HCT116 (cell line): ENCODE results near the gene TUT4. TPM values are rescaled to one million over a fixed set of nuclear protein-coding genes. Genes with fewer than 3 reads are reported as not detected.

ENCODE experiments used
- ATAC-seq: fragments of 200-7000 bp; cut with Tn5 transposase; 2 replicates; pipeline ENCODE4 v1.9.1; 2020; ENCODE audit warnings: mild to moderate bottlenecking, moderate library complexity
- Bru-seq: library from RNA; stranded (reverse); fragments of 400-500 nt; gene quantifications from one replicate; lab custom pipeline; 2021; lab: Mats Ljungman, UMichigan
- BruChase-seq, 2 experiments: library from RNA; stranded (reverse); fragments of 400-500 nt; gene quantifications; one replicate each; lab custom pipeline; 2021; lab: Mats Ljungman, UMichigan
- BruUV-seq: library from RNA; stranded (reverse); fragments of 400-500 nt; replicated peaks from 2 replicates; lab custom pipeline; 2021; lab: Mats Ljungman, UMichigan
- CTCF ChIA-PET: fragments of 300-600 bp; sonication (Branson Sonifier 250); formaldehyde crosslinking; loops from one replicate; lab custom pipeline; 2021; ENCODE audit warnings: antibody characterized with exemption; lab: Charles Lee
- POLR2A ChIA-PET: fragments of 300-600, 350-600 bp; sonication (Branson Sonifier 250); formaldehyde crosslinking; loops from one replicate; lab custom pipeline; 2021; ENCODE audit warnings: antibody characterized with exemption; lab: Charles Lee
- RAD21 ChIA-PET, 2 experiments: fragments of 300-600 bp; sonication (Branson Sonifier 250); formaldehyde crosslinking; loops; one replicate each; lab custom pipeline; 2023; ENCODE audit warnings: low total read pairs in 2 of 2; ENCODE audit not compliant: uncharacterized antibody in 2 of 2, unreplicated experiment in 2 of 2, low non-redundant PET in 1 of 2; lab: Charles Lee
- DNase-seq: peaks from one replicate; pipeline ENCODE4 v3.0.0-alpha.2; 2010; ENCODE audit warnings: low read depth, low spot score
- H2AFZ ChIP-seq: fragments of 200-600 bp; shearing (Covaris generic), sonication (generic); 2 replicates; pipeline ENCODE4 v1.6.1; 2017; ENCODE audit warnings: low read depth, mixed run types, mixed read lengths, antibody characterized with exemption, low read length; ENCODE audit not compliant: poor library complexity, severe bottlenecking
- H3K27ac ChIP-seq: 2 replicates; pipeline ENCODE4 v1.5.1; 2012; ENCODE audit warnings: low read depth, low read length
- H3K27me3 ChIP-seq: fragments of 200-600 bp; sonication (generic); 2 replicates; pipeline ENCODE4 v1.6.1; 2016; ENCODE audit warnings: mixed run types, low read length, mixed read lengths; ENCODE audit not compliant: insufficient read depth
- H3K36me3 ChIP-seq, 2 experiments: fragments of 200-500 bp in 1 of 2; fragments of 200-600 bp in 1 of 2; sonication (Bioruptor generic) in 1 of 2; sonication (generic) in 1 of 2; 2 replicates each; pipeline versions ENCODE4 v1.5.1 to v1.6.1; 2014 to 2016; ENCODE audit warnings: low read length in 2 of 2, inconsistent platforms in 1 of 2, mixed read lengths in 1 of 2, mixed run types in 1 of 2; ENCODE audit not compliant: insufficient read depth in 2 of 2, control insufficient read depth in 1 of 2
- H3K4me1 ChIP-seq, 2 experiments: fragments of 200-600 bp in 1 of 2; sonication (generic) in 1 of 2; 2 replicates each; pipeline versions ENCODE4 v1.5.1 to v1.6.1; 2012 to 2017; ENCODE audit warnings: low read length in 2 of 2, inconsistent platforms in 1 of 2, mild to moderate bottlenecking in 1 of 2, mixed read lengths in 1 of 2, mixed run types in 1 of 2, moderate library complexity in 1 of 2; ENCODE audit not compliant: insufficient read depth in 2 of 2, control insufficient read depth in 1 of 2
- H3K4me2 ChIP-seq: fragments of 200-600 bp; sonication (generic); 2 replicates; pipeline ENCODE4 v1.6.1; 2017; ENCODE audit warnings: mixed run types, low read length, mixed read lengths
- H3K4me3 ChIP-seq, 2 experiments: fragments of 200-600 bp in 1 of 2; sonication (generic) in 1 of 2; replicated peaks in 1 of 2; 2 replicates each; pipeline ENCODE4 v1.5.1; 2011 to 2016; ENCODE audit warnings: low read length in 2 of 2, control low read depth in 1 of 2, low read depth in 1 of 2, mild to moderate bottlenecking in 1 of 2, mixed read lengths in 1 of 2, mixed run types in 1 of 2
- H3K79me2 ChIP-seq: fragments of 200-600 bp; sonication (generic); 2 replicates; pipeline ENCODE4 v1.6.1; 2017; ENCODE audit warnings: mild to moderate bottlenecking, mixed run types, low read length, moderate library complexity, mixed read lengths; ENCODE audit not compliant: insufficient read depth
- H3K9ac ChIP-seq: fragments of 200-600 bp; sonication (generic); 2 replicates; pipeline ENCODE4 v1.6.1; 2016; ENCODE audit warnings: low read length, mixed read lengths
- H3K9me2 ChIP-seq: fragments of 200-600 bp; sonication (generic), shearing (Covaris generic); 2 replicates; pipeline ENCODE4 v1.6.1; 2017; ENCODE audit warnings: mixed run types, mild to moderate bottlenecking, moderate library complexity; ENCODE audit not compliant: insufficient read depth
- H3K9me3 ChIP-seq, 2 experiments: fragments of 200-500 bp in 1 of 2; fragments of 200-600 bp in 1 of 2; sonication (Bioruptor generic) in 1 of 2; sonication (generic) in 1 of 2; 2 replicates each; pipeline ENCODE4 v1.6.1; 2014 to 2017; ENCODE audit warnings: low read length in 2 of 2, mixed read lengths in 2 of 2, inconsistent platforms in 1 of 2, low read depth in 1 of 2, mild to moderate bottlenecking in 1 of 2, mixed run types in 1 of 2, moderate library complexity in 1 of 2; ENCODE audit not compliant: control insufficient read depth in 1 of 2, insufficient read depth in 1 of 2
- H4K20me1 ChIP-seq: fragments of 200-600 bp; sonication (generic), shearing (Covaris generic); 2 replicates; pipeline ENCODE4 v1.6.1; 2017; ENCODE audit warnings: mixed run types, mild to moderate bottlenecking, moderate library complexity; ENCODE audit not compliant: insufficient read depth
- EGR1 ChIP-seq: IDR thresholded peaks from 2 replicates; pipeline ENCODE4 v1.6.1; 2012; ENCODE audit warnings: low read depth
- EZH2 ChIP-seq: fragments of 200-600 bp; sonication (generic); IDR thresholded peaks from 2 replicates; pipeline ENCODE4 v1.6.1; 2017; ENCODE audit warnings: antibody characterized with exemption, mixed run types
- FOSL1 ChIP-seq: IDR thresholded peaks from 2 replicates; pipeline ENCODE4 v1.6.1; 2012; ENCODE audit warnings: low read depth
- MAX ChIP-seq: IDR thresholded peaks from 2 replicates; pipeline ENCODE4 v1.6.1; 2012
- POLR2A ChIP-seq: IDR thresholded peaks from 2 replicates; pipeline ENCODE4 v1.7.0; 2011; ENCODE audit warnings: borderline replicate concordance; ENCODE audit not compliant: insufficient read depth, insufficient read length; ENCODE audit errors: extremely low read depth
- POLR2AphosphoS5 ChIP-seq: IDR thresholded peaks from 2 replicates; pipeline ENCODE4 v1.6.1; 2011; ENCODE audit warnings: mild to moderate bottlenecking, low read depth, low read length, moderate library complexity
- RAD21 ChIP-seq: IDR thresholded peaks from 2 replicates; pipeline ENCODE4 v1.6.1; 2012; ENCODE audit warnings: low read depth, mild to moderate bottlenecking
- SIN3A ChIP-seq: IDR thresholded peaks from 2 replicates; pipeline ENCODE4 v1.6.1; 2012; ENCODE audit warnings: low read depth
- YY1 ChIP-seq: IDR thresholded peaks from 2 replicates; pipeline ENCODE4 v1.6.1; 2011; ENCODE audit warnings: low read length, low read depth, moderate library complexity, mild to moderate bottlenecking; ENCODE audit not compliant: insufficient replicate concordance; ENCODE audit errors: extremely low read depth
- ZFX ChIP-seq: fragments of 450-650 bp; IDR thresholded peaks from 2 replicates; pipeline ENCODE4 v1.6.1; 2017
- intact Hi-C: fragments of 100-400 bp; cut with micrococcal nuclease; formaldehyde crosslinking; loops from 2 replicates; pipeline ENCODE4 v1.10.0; 2022
- long read RNA-seq: library from polyadenylated mRNA; unstranded; transcript quantifications from one replicate; pipeline ENCODE4 v2.0.0, GENCODE V29; 2021; ENCODE audit not compliant: unreplicated experiment
- polyA plus RNA-seq: library from polyadenylated mRNA; unstranded; fragments of >200 nt; gene quantifications from 2 replicates; pipeline ENCODE4 v1.2.1, GENCODE V29; 2012; ENCODE audit warnings: missing spikeins
- total RNA-seq: library from RNA; stranded (reverse); gene quantifications from one replicate; pipeline ENCODE4 v1.2.1, GENCODE V29; 2021; ENCODE audit not compliant: unreplicated experiment
- TF ChIP-seq, protein P1 (sequence below): IDR thresholded peaks from 2 replicates; pipeline ENCODE4 v1.6.1; 2011; ENCODE audit warnings: mild to moderate bottlenecking, low read length, moderate library complexity; ENCODE audit not compliant: insufficient replicate concordance; ENCODE audit errors: extremely low read depth

Gene TUT4, protein sequence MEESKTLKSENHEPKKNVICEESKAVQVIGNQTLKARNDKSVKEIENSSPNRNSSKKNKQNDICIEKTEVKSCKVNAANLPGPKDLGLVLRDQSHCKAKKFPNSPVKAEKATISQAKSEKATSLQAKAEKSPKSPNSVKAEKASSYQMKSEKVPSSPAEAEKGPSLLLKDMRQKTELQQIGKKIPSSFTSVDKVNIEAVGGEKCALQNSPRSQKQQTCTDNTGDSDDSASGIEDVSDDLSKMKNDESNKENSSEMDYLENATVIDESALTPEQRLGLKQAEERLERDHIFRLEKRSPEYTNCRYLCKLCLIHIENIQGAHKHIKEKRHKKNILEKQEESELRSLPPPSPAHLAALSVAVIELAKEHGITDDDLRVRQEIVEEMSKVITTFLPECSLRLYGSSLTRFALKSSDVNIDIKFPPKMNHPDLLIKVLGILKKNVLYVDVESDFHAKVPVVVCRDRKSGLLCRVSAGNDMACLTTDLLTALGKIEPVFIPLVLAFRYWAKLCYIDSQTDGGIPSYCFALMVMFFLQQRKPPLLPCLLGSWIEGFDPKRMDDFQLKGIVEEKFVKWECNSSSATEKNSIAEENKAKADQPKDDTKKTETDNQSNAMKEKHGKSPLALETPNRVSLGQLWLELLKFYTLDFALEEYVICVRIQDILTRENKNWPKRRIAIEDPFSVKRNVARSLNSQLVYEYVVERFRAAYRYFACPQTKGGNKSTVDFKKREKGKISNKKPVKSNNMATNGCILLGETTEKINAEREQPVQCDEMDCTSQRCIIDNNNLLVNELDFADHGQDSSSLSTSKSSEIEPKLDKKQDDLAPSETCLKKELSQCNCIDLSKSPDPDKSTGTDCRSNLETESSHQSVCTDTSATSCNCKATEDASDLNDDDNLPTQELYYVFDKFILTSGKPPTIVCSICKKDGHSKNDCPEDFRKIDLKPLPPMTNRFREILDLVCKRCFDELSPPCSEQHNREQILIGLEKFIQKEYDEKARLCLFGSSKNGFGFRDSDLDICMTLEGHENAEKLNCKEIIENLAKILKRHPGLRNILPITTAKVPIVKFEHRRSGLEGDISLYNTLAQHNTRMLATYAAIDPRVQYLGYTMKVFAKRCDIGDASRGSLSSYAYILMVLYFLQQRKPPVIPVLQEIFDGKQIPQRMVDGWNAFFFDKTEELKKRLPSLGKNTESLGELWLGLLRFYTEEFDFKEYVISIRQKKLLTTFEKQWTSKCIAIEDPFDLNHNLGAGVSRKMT (N-terminal part only)
- total RNA-seq (50.0 TPM), Bru-seq, nascent RNA (percentile 88 among the genes with signal in this experiment), BruChase-seq, experiment 1, labeled RNA remaining after a 6-hour chase (percentile 83 among the genes with signal in this experiment), BruChase-seq, experiment 2, labeled RNA remaining after a 2-hour chase (percentile 89 among the genes with signal in this experiment)
- 34.5 and 37.2 TPM in 2 replicates for polyA plus RNA-seq
- long read RNA-seq, partial matches to known transcripts, result 18 of 46 reads
- long read RNA-seq, other reads (novel, unspliced or antisense), result 27 of 46 reads

DNA sequence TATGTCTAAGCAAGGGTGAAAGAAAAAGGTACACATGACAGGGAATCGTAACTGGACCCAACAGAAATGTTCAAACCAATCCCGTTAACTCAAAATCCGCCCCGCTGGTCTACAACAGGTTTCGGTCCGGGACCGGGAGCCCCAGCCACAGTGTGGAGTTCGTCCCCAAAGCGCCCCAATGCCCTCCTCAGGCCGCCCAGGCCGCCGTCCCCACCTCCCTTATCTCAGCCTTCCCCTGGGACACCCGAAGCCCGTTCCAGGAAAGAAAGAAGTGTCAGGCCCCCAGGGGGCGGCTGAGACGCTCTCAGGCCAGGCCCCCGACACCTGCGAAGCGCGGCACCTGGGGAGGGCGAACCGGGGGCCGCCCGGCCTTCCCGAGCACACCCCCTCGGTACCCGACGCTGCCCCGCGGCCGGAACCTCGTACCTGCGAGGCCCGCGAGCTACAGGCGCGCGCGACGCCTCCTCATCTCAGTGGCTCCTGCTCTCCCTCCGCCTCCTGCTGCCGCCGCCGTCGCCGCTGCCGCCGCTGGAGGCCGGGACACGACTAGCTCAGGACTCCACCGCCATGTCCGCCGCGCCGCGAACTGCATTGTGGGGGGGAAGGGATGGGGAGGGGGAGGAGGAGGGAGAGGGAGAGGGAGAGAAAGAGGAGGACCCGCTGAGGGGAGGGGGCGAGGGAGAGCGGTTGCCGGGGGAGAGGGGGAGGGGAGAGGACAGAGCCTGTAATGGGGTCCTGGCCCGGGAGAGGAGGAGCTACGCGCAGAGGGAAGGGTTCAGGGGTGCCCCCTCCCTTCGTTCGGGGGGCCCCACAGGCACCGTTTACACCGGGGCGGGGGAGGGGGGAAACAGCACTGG is at the start of gene TUT4:
Gene TUT4, minus strand, starts transcription at position 588 of the 857 bp plus-strand sequence. CDS start 26,812 bp downstream, outside the sequence.
- Histone ChIP-seq H3K4me3 (peak within 1 kb of the TSS; percentile 77 to 86), H3K4me2 (peak within 1 kb of the TSS; percentile 79)
- intact Hi-C loops, result loop anchor here (2.0 kb wide), 1 partner anchor 134 kb away; no protein-coding TSS in a partner anchor

More for the DNA sequence above, at the start of gene TUT4:
- ChIA-PET CTCF (interaction anchor here (0.6 kb wide), 2 partner anchors 589 to 1365 kb away, joined by 3 read pairs; no protein-coding TSS in a partner anchor), POLR2A (interaction anchor here (0.6 to 1.4 kb wide), 9 partner anchors 15 to 325 kb away, joined by 3 to 6 read pairs (median 4); no protein-coding TSS in a partner anchor)
- Histone ChIP-seq H3K36me3 (no peaks in the 10 kb centered on the region), H3K27ac (peak within 1 kb of the TSS; percentile 91), H3K9ac (peak within 1 kb of the TSS; percentile 77), H3K27me3 (no peaks in the 10 kb centered on the region), H3K9me2 (no peaks in the 10 kb centered on the region)
- DNase-seq (peak; percentile 48), ATAC-seq (peak; percentile 69)
- TF ChIP-seq POLR2AphosphoS5 (peak; percentile 58), FOSL1 (no peak), EGR1 (0 out of 2 replicates have a peak, but pooled peaks have one; percentile 30), SIN3A (peak; percentile 56), ZFX (peak; percentile 84), EZH2 (no peak), MAX (peak; percentile 50), RAD21 (no peak), POLR2A (peak; percentile 57), YY1 (peak; percentile 91)
- TF ChIP-seq, protein P1, sequence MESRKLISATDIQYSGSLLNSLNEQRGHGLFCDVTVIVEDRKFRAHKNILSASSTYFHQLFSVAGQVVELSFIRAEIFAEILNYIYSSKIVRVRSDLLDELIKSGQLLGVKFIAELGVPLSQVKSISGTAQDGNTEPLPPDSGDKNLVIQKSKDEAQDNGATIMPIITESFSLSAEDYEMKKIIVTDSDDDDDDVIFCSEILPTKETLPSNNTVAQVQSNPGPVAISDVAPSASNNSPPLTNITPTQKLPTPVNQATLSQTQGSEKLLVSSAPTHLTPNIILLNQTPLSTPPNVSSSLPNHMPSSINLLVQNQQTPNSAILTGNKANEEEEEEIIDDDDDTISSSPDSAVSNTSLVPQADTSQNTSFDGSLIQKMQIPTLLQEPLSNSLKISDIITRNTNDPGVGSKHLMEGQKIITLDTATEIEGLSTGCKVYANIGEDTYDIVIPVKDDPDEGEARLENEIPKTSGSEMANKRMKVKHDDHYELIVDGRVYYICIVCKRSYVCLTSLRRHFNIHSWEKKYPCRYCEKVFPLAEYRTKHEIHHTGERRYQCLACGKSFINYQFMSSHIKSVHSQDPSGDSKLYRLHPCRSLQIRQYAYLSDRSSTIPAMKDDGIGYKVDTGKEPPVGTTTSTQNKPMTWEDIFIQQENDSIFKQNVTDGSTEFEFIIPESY, result no peak
- TF ChIP-seq, all 23 proteins: peak for 7
- Histone ChIP-seq H3K9me3 (no peaks in the 10 kb centered on the region), H4K20me1 (peaks cover 3% of the 10 kb centered on the region; the same call in 1 of the 2 replicates), H3K4me1 (peaks cover 8 to 25% of the 10 kb centered on the region in 2 experiments; a peak in 2 of 4 replicates), H3K79me2 (peaks cover 51% of the 10 kb centered on the region), H2AFZ (no peak within 1 kb of the TSS)
- no TSS peak for BruUV-seq
- RAD21 ChIA-PET, result interaction anchor here (0.6 to 1.1 kb wide), 5 partner anchors 33 to 472 kb away, joined by 3 to 5 read pairs (median 3); no protein-coding TSS in a partner anchor
